HEK293 (cell line): Measurements from ENCODE around the gene SAMD11.

Experiments
- FEZF1 ChIP-seq: fragments of 450-650 bp; formaldehyde crosslinking; IDR thresholded peaks from 2 replicates; pipeline ENCODE4 v1.5.1; 2016; ENCODE audit warnings: missing biosample characterization, missing genetic modification characterization
- GLI4 ChIP-seq: fragments of 450-650 bp; formaldehyde crosslinking; IDR thresholded peaks from 2 replicates; pipeline ENCODE4 v1.5.1; 2016; ENCODE audit warnings: missing biosample characterization, missing genetic modification characterization
- GLIS1 ChIP-seq: fragments of 450-650 bp; formaldehyde crosslinking; IDR thresholded peaks from 2 replicates; pipeline ENCODE4 v1.5.1; 2016; ENCODE audit warnings: missing biosample characterization, missing genetic modification characterization
- HIC1 ChIP-seq: fragments of 450-650 bp; formaldehyde crosslinking; IDR thresholded peaks from 2 replicates; pipeline ENCODE4 v1.5.1; 2016; ENCODE audit warnings: missing biosample characterization, missing genetic modification characterization
- INSM2 ChIP-seq: fragments of 450-650 bp; formaldehyde crosslinking; IDR thresholded peaks from 2 replicates; pipeline ENCODE4 v1.5.1; 2016; ENCODE audit warnings: missing biosample characterization, missing genetic modification characterization
- KLF1 ChIP-seq: fragments of 450-650 bp; formaldehyde crosslinking; IDR thresholded peaks from 2 replicates; pipeline ENCODE4 v1.5.1; 2016; ENCODE audit warnings: missing biosample characterization, missing genetic modification characterization
- KLF16 ChIP-seq: fragments of 450-650 bp; formaldehyde crosslinking; IDR thresholded peaks from 2 replicates; pipeline ENCODE4 v1.5.1; 2017; ENCODE audit warnings: missing biosample characterization, missing genetic modification characterization
- MYNN ChIP-seq: fragments of 450-650 bp; formaldehyde crosslinking; IDR thresholded peaks from 2 replicates; pipeline ENCODE4 v1.5.1; 2016; ENCODE audit warnings: missing biosample characterization, missing genetic modification characterization, borderline replicate concordance
- OSR2 ChIP-seq: fragments of 450-650 bp; formaldehyde crosslinking; IDR thresholded peaks from 2 replicates; pipeline ENCODE4 v1.5.1; 2016; ENCODE audit warnings: missing biosample characterization, missing genetic modification characterization
- PATZ1 ChIP-seq: fragments of 450-650 bp; formaldehyde crosslinking; IDR thresholded peaks from 2 replicates; pipeline ENCODE4 v1.5.1; 2016; ENCODE audit warnings: missing biosample characterization, missing genetic modification characterization
- PBX3 ChIP-seq: sonication (generic); formaldehyde crosslinking; IDR thresholded peaks from 2 replicates; pipeline ENCODE4 v1.8.1; 2022; ENCODE audit warnings: mild to moderate bottlenecking, moderate library complexity, missing genetic modification reagents
- SP2 ChIP-seq: fragments of 450-650 bp; formaldehyde crosslinking; IDR thresholded peaks from 2 replicates; pipeline ENCODE4 v1.5.1; 2016; ENCODE audit warnings: missing biosample characterization, missing genetic modification characterization
- ZBTB17 ChIP-seq: fragments of 450-650 bp; formaldehyde crosslinking; IDR thresholded peaks from 2 replicates; pipeline ENCODE4 v1.5.1; 2016; ENCODE audit warnings: missing biosample characterization, missing genetic modification characterization
- ZBTB48 ChIP-seq: fragments of 450-650 bp; formaldehyde crosslinking; IDR thresholded peaks from 2 replicates; pipeline ENCODE4 v1.5.1; 2016; ENCODE audit warnings: missing biosample characterization, missing genetic modification characterization
- ZBTB7A ChIP-seq: fragments of 450-650 bp; formaldehyde crosslinking; IDR thresholded peaks from 2 replicates; pipeline ENCODE4 v1.5.1; 2016; ENCODE audit warnings: low read depth, missing biosample characterization, missing genetic modification characterization
- ZFP69B ChIP-seq: fragments of 450-650 bp; formaldehyde crosslinking; IDR thresholded peaks from 2 replicates; pipeline ENCODE4 v1.5.1; 2016; ENCODE audit warnings: missing biosample characterization, missing genetic modification characterization
- ZNF146 ChIP-seq: fragments of 450-650 bp; formaldehyde crosslinking; IDR thresholded peaks from 2 replicates; pipeline ENCODE4 v1.5.1; 2016; ENCODE audit warnings: missing biosample characterization, missing genetic modification characterization
- ZNF2 ChIP-seq: fragments of 450-650 bp; formaldehyde crosslinking; IDR thresholded peaks from 2 replicates; pipeline ENCODE4 v1.5.1; 2016; ENCODE audit warnings: missing biosample characterization, missing genetic modification characterization
- ZNF221 ChIP-seq: fragments of 450-650 bp; formaldehyde crosslinking; IDR thresholded peaks from 2 replicates; pipeline ENCODE4 v1.5.1; 2017; ENCODE audit warnings: missing biosample characterization, missing genetic modification characterization, borderline replicate concordance
- ZNF302 ChIP-seq: fragments of 450-650 bp; formaldehyde crosslinking; IDR thresholded peaks from 2 replicates; pipeline ENCODE4 v1.5.1; 2016; ENCODE audit warnings: missing biosample characterization, missing genetic modification characterization, low read depth
- ZNF335 ChIP-seq: fragments of 450-650 bp; formaldehyde crosslinking; conservative IDR thresholded peaks from 2 replicates; pipeline ENCODE4 v1.5.1; 2016; ENCODE audit warnings: missing biosample characterization, missing genetic modification characterization
- ZNF341 ChIP-seq: fragments of 450-650 bp; formaldehyde crosslinking; IDR thresholded peaks from 2 replicates; pipeline ENCODE4; 2016; ENCODE audit warnings: low read depth, missing biosample characterization, missing genetic modification characterization
- ZNF354C ChIP-seq: fragments of 450-650 bp; formaldehyde crosslinking; IDR thresholded peaks from 2 replicates; pipeline ENCODE4 v1.5.1; 2016; ENCODE audit warnings: missing biosample characterization, missing genetic modification characterization, low read depth, borderline replicate concordance
- ZNF488 ChIP-seq: fragments of 450-650 bp; formaldehyde crosslinking; IDR thresholded peaks from 2 replicates; pipeline ENCODE4 v1.5.1; 2016; ENCODE audit warnings: missing biosample characterization, missing genetic modification characterization
- ZNF548 ChIP-seq: fragments of 450-650 bp; formaldehyde crosslinking; IDR thresholded peaks from 2 replicates; pipeline ENCODE4 v1.5.1; 2016; ENCODE audit warnings: missing biosample characterization, missing genetic modification characterization
- ZNF558 ChIP-seq: fragments of 450-650 bp; formaldehyde crosslinking; IDR thresholded peaks from 2 replicates; pipeline ENCODE4 v1.5.1; 2016; ENCODE audit warnings: missing biosample characterization, missing genetic modification characterization
- ZNF560 ChIP-seq: fragments of 450-650 bp; formaldehyde crosslinking; IDR thresholded peaks from 2 replicates; pipeline ENCODE4 v1.5.1; 2017; ENCODE audit warnings: missing biosample characterization, missing genetic modification characterization, borderline replicate concordance
- ZNF561 ChIP-seq: fragments of 450-650 bp; IDR thresholded peaks from 2 replicates; pipeline ENCODE4 v1.5.1; 2018; ENCODE audit warnings: missing biosample characterization, missing genetic modification characterization, borderline replicate concordance
- ZNF704 ChIP-seq: fragments of 450-650 bp; formaldehyde crosslinking; IDR thresholded peaks from 2 replicates; pipeline ENCODE4 v1.5.1; 2016; ENCODE audit warnings: missing biosample characterization, missing genetic modification characterization
- ZSCAN16 ChIP-seq: fragments of 450-650 bp; formaldehyde crosslinking; IDR thresholded peaks from 2 replicates; pipeline ENCODE4 v1.5.1; 2016; ENCODE audit warnings: missing biosample characterization, missing genetic modification characterization
- ZSCAN4 ChIP-seq: fragments of 450-650 bp; formaldehyde crosslinking; IDR thresholded peaks from 2 replicates; pipeline ENCODE4 v1.5.1; 2017; ENCODE audit warnings: missing biosample characterization, missing genetic modification characterization

The SAMD11 gene

GRCh38 chr1:942864-943533 lies 19.3 kb downstream of the SAMD11 start (continued):
- TF ChIP-seq ZSCAN4 (tag by site-specific recombination) (no peak), MYNN (tag by site-specific recombination) (0 out of 2 replicates have a peak, but pooled peaks have one; percentile 16), FEZF1 (tag by site-specific recombination) (peak; percentile 52; the same call in 1 of the 2 replicates), ZNF335 (peak; percentile 96), ZNF146 (tag by site-specific recombination) (no peak), ZBTB7A (tag by site-specific recombination) (peak; percentile 94), ZSCAN16 (tag by site-specific recombination) (no peak), GLIS1 (tag by site-specific recombination) (peak; percentile 100), OSR2 (tag by site-specific recombination) (no peak), ZNF341 (tag by site-specific recombination) (peak; percentile 81; the same call in 1 of the 2 replicates), PBX3 (CRISPR knock-in tag) (no peak), ZNF221 (tag by site-specific recombination) (no peak), PATZ1 (tag by site-specific recombination) (peak; percentile 98), ZNF548 (no peak), KLF16 (tag by site-specific recombination) (peak; percentile 88), ZNF558 (no peak), HIC1 (tag by site-specific recombination) (peak; percentile 96), ZNF2 (peak; percentile 69; the same call in 1 of the 2 replicates), ZBTB48 (peak; percentile 79), ZNF704 (tag by site-specific recombination) (no peak), ZNF302 (tag by site-specific recombination) (no peak), ZNF488 (no peak), ZFP69B (peak; percentile 55; the same call in 1 of the 2 replicates), ZNF560 (tag by site-specific recombination) (no peak), INSM2 (tag by site-specific recombination) (peak; percentile 63; the same call in 1 of the 2 replicates), ZNF561 (tag by site-specific recombination) (no peak), ZNF354C (tag by site-specific recombination) (no peak), GLI4 (tag by site-specific recombination) (no peak), SP2 (tag by site-specific recombination) (peak; percentile 65), KLF1 (tag by site-specific recombination) (peak; percentile 98), ZBTB17 (tag by site-specific recombination) (no peak)
